GM12891 (cell line): ENCODE data around the gene GHRHR.

Experiments used
- POLR2AphosphoS5 ChIP-seq: IDR thresholded peaks from 2 replicates; pipeline ENCODE4 v1.6.1; 2011; ENCODE audit warnings: low read depth, low read length, control low read depth
- TAF1 ChIP-seq: IDR thresholded peaks from 2 replicates; pipeline ENCODE4 v1.6.1; 2011; ENCODE audit warnings: low read depth, low read length, control low read depth

DNA sequence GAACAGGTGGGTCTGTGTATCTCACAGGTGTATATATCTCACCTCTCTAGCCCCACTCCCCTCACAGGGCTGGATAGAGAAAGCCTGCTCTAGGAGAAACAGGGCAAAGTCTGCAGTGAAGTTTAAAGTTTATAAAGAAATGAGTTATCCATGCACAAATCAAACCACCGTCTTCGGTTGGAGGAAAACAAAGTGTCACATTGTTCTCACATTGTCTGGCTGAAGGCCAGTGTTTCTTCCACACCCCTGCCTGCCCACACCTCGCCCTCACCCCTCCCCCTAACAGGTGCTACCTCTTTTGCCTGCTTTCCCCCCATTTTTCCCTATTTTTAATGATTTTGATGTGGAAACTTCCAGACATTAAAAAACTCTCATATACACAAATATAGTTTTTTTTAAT is 26.3 kb upstream of the GHRHR start:
- no peak for TF ChIP-seq TAF1
- no peak for TF ChIP-seq POLR2AphosphoS5
